ENCODE results near the gene RNU5D-1. TPM values are rescaled to one million over a fixed set of nuclear protein-coding genes. Genes with fewer than 3 reads are reported as not detected.
"Not testable (repeated sequence)": the region's sequence is repeated elsewhere in the genome, so short reads cannot be mapped to it uniquely, and the experiment has no call there.

The RNU5D-1 gene
- total RNA-seq, 1 donor from 2014 or later, result not detected

- no peak overlapping the region for H3K9ac ChIP-seq (ENCODE audit: low read depth in 1 of 3, low read length in 3 of 3)
- H3K9me3 ChIP-seq (ENCODE audit: control insufficient read depth in 3 of 3, low read length in 3 of 3), result no peaks in the 10 kb centered on the region
- H3K36me3 ChIP-seq (ENCODE audit: control insufficient read depth in 3 of 3, insufficient read depth in 3 of 3, low read length in 3 of 3), result no peaks in the 10 kb centered on the region
- no peak overlapping the region for H3K27ac ChIP-seq (ENCODE audit: low read depth, low read length)
- no peaks in the 10 kb centered on the region for H3K27me3 ChIP-seq (ENCODE audit: control insufficient read depth in 3 of 3, insufficient read depth in 3 of 3, low read length in 3 of 3)
- H3K4me1 ChIP-seq (ENCODE audit: control insufficient read depth in 3 of 3, insufficient read depth in 3 of 3, low read length in 3 of 3), result peaks cover 0 to 4% (median 0%) of the 10 kb centered on the region in 3 donors
- no peak overlapping the region for H3K4me3 ChIP-seq (ENCODE audit: low read length in 3 of 3)
Measured at GRCh38 chr1:44705470-44705869, 25.5 kb downstream of the RNU5D-1 start.

DNA sequence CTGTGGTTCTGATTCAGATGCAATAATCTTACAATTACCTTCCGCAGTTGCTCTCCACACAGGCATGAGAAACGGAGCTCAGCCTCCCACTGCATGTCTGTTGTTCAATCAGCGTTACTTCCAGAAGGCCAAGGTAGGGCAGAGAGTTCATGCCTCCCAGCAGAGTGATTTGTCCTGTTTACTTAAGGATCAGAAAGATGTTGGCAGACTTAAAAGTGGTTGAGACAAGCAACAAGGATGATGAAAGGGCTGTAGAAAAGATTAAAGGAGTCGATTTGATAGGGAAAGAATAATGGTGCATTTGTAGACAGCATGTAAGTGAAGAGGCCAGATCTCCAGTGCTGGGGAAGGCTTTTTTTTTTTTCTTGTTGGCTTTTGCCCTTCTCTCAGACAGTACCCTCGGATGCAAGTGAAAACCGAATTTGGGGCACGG lies 29.8 kb downstream of the RNU5D-1 start:
- no peaks in the 10 kb centered on the region for H3K27me3 ChIP-seq (ENCODE audit: control insufficient read depth in 3 of 3, insufficient read depth in 3 of 3, low read length in 3 of 3)

DNA sequence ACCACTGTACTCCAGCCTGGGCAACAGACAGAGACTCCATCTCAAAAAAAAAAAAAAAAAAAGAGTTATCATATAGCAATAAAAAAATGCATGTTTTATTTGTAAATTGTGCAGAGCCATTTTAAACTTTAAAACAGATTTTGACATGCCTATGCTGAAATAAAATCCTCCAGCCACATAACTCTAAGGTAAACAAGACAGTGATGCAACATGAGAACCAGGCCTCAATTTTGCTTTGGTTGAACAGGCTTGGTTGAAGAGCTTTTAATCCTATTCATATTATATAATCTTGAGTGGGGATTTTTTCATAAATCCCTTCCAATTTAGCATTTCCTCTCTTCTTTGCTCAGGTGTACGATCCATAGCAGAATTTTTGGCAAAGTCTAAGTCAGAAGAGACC lies 30.4 kb downstream of the RNU5D-1 start:
- no peaks in the 10 kb centered on the region for H3K4me1 ChIP-seq (ENCODE audit: control insufficient read depth in 3 of 3, insufficient read depth in 3 of 3, low read length in 3 of 3)
- no peaks in the 10 kb centered on the region for H3K27me3 ChIP-seq (ENCODE audit: control insufficient read depth in 3 of 3, insufficient read depth in 3 of 3, low read length in 3 of 3)
- no peak overlapping the region for H3K9ac ChIP-seq (ENCODE audit: low read depth in 1 of 3, low read length in 3 of 3)
- H3K27ac ChIP-seq (ENCODE audit: low read depth, low read length), result no peak overlapping the region
- no peaks in the 10 kb centered on the region for H3K9me3 ChIP-seq (ENCODE audit: control insufficient read depth in 3 of 3, low read length in 3 of 3)
- no peaks in the 10 kb centered on the region for H3K36me3 ChIP-seq (ENCODE audit: control insufficient read depth in 3 of 3, insufficient read depth in 3 of 3, low read length in 3 of 3)
- no peak overlapping the region for H3K4me3 ChIP-seq (ENCODE audit: low read length in 3 of 3)

More for the DNA sequence above, 29.8 kb downstream of the RNU5D-1 start:
- no peaks in the 10 kb centered on the region for H3K4me1 ChIP-seq (ENCODE audit: control insufficient read depth in 3 of 3, insufficient read depth in 3 of 3, low read length in 3 of 3)
- H3K27ac ChIP-seq (ENCODE audit: low read depth, low read length), result no peak overlapping the region
- H3K36me3 ChIP-seq (ENCODE audit: control insufficient read depth in 3 of 3, insufficient read depth in 3 of 3, low read length in 3 of 3), result no peaks in the 10 kb centered on the region
- H3K4me3 ChIP-seq (ENCODE audit: low read length in 3 of 3), result no peak overlapping the region
- H3K9me3 ChIP-seq (ENCODE audit: control insufficient read depth in 3 of 3, low read length in 3 of 3), result no peaks in the 10 kb centered on the region
- no peak overlapping the region for H3K9ac ChIP-seq (ENCODE audit: low read depth in 1 of 3, low read length in 3 of 3)

- H3K9ac ChIP-seq (ENCODE audit: low read depth in 1 of 3, low read length in 3 of 3); H3K4me1 ChIP-seq (ENCODE audit: control insufficient read depth in 3 of 3, insufficient read depth in 3 of 3, low read length in 3 of 3); H3K27ac ChIP-seq (ENCODE audit: low read depth, low read length); H3K27me3 ChIP-seq (ENCODE audit: control insufficient read depth in 3 of 3, insufficient read depth in 3 of 3, low read length in 3 of 3); H3K9me3 ChIP-seq (ENCODE audit: control insufficient read depth in 3 of 3, low read length in 3 of 3); H3K4me3 ChIP-seq (ENCODE audit: low read length in 3 of 3); H3K36me3 ChIP-seq (ENCODE audit: control insufficient read depth in 3 of 3, insufficient read depth in 3 of 3, low read length in 3 of 3): not testable (repeated sequence)
Measured at GRCh38 chr1:44699375-44699774, 31.6 kb downstream of the RNU5D-1 start.

- Histone ChIP-seq H3K36me3 (ENCODE audit: control insufficient read depth in 3 of 3, insufficient read depth in 3 of 3, low read length in 3 of 3) (no peaks in the 10 kb centered on the region), H3K9me3 (ENCODE audit: control insufficient read depth in 3 of 3, low read length in 3 of 3) (no peaks in the 10 kb centered on the region), H3K4me3 (ENCODE audit: low read length in 3 of 3) (no peak overlapping the region), H3K27ac (ENCODE audit: low read depth, low read length) (no peak overlapping the region), H3K4me1 (ENCODE audit: control insufficient read depth in 3 of 3, insufficient read depth in 3 of 3, low read length in 3 of 3) (no peaks in the 10 kb centered on the region), H3K27me3 (ENCODE audit: control insufficient read depth in 3 of 3, insufficient read depth in 3 of 3, low read length in 3 of 3) (no peaks in the 10 kb centered on the region), H3K9ac (ENCODE audit: low read depth in 1 of 3, low read length in 3 of 3) (no peak overlapping the region)
Measured at GRCh38 chr1:44698138-44698537, 32.8 kb downstream of the RNU5D-1 start.

DNA sequence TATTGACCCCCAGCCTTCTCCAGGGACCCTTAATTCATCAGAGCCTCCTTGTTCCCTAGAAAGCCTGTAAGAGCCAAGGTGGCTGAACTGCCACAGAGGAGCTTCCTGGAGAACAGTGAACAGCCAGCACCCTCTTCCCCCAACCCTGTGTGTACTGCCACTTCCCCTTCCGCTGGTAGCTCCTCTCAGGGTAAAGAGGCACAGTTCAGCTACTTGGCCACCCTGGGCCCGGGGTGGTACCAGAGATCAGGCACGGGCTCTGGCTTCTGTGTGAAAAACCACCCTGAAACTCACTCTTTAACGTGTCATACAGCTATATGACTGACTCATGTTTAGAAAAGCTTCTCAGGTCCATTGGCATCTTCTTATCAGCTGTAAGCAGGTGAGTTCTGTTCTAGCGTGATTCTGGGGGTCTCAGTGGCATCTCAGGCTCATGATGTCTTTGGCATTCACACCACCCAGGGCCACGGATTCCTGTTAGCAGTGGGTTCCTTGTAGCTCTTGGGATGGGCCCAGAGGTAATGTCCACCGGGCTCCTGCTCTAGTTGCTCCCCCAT lies 34.1 kb downstream of the RNU5D-1 start:
- Histone ChIP-seq H3K36me3 (ENCODE audit: control insufficient read depth in 3 of 3, insufficient read depth in 3 of 3, low read length in 3 of 3) (no peaks in the 10 kb centered on the region), H3K9ac (ENCODE audit: low read depth in 1 of 3, low read length in 3 of 3) (no peak overlapping the region), H3K27ac (ENCODE audit: low read depth, low read length) (no peak overlapping the region), H3K4me3 (ENCODE audit: low read length in 3 of 3) (no peak overlapping the region), H3K9me3 (ENCODE audit: control insufficient read depth in 3 of 3, low read length in 3 of 3) (no peaks in the 10 kb centered on the region), H3K4me1 (ENCODE audit: control insufficient read depth in 3 of 3, insufficient read depth in 3 of 3, low read length in 3 of 3) (no peaks in the 10 kb centered on the region), H3K27me3 (ENCODE audit: control insufficient read depth in 3 of 3, insufficient read depth in 3 of 3, low read length in 3 of 3) (no peaks in the 10 kb centered on the region)

DNA sequence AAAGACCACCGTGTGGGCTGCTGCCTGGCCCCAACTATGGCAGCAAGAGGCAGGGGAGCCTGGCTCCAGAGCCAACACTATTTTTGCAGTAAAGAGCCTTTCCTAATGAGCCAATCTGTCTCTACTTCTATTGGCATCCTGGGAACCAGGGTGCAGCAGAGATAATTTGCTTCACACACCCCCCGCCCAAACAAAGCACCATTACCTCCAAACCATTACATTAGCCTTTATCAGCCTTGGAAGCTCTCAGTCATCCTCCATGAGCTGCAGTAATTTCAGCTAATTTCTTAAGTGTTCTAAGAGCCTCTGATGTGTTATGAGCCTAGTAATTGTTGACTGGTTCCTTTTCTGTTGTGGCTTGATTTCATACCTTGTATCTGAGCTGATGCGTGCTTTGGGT lies 34.9 kb downstream of the RNU5D-1 start:
- Histone ChIP-seq H3K36me3 (ENCODE audit: control insufficient read depth in 3 of 3, insufficient read depth in 3 of 3, low read length in 3 of 3) (no peaks in the 10 kb centered on the region), H3K27me3 (ENCODE audit: control insufficient read depth in 3 of 3, insufficient read depth in 3 of 3, low read length in 3 of 3) (no peaks in the 10 kb centered on the region), H3K9ac (ENCODE audit: low read depth in 1 of 3, low read length in 3 of 3) (no peak overlapping the region), H3K27ac (ENCODE audit: low read depth, low read length) (no peak overlapping the region), H3K9me3 (ENCODE audit: control insufficient read depth in 3 of 3, low read length in 3 of 3) (no peaks in the 10 kb centered on the region), H3K4me3 (ENCODE audit: low read length in 3 of 3) (no peak overlapping the region), H3K4me1 (ENCODE audit: control insufficient read depth in 3 of 3, insufficient read depth in 3 of 3, low read length in 3 of 3) (no peaks in the 10 kb centered on the region)

DNA sequence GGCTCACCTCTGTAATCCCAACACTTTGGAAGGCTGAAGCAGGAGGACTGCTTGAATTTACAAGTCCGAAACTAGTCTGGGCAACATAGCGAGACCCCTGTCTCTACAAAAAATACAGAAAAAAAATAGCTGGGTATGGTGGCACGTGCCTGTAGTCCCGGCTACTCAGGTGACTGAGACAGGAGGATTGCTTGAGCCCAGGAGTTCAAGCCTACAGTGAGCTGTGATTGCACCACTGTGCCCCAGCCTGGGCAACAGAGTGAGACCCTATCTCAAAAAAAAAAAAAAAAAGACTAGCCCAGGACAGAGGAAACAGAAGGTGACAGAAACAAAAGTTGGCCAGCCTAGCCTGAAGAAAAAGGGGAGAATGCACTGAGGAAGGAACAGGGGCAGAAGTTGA lies 35.3 kb downstream of the RNU5D-1 start:
- Histone ChIP-seq H3K27me3 (ENCODE audit: control insufficient read depth in 3 of 3, insufficient read depth in 3 of 3, low read length in 3 of 3) (no peaks in the 10 kb centered on the region), H3K4me1 (ENCODE audit: control insufficient read depth in 3 of 3, insufficient read depth in 3 of 3, low read length in 3 of 3) (no peaks in the 10 kb centered on the region), H3K4me3 (ENCODE audit: low read length in 3 of 3) (no peak overlapping the region), H3K36me3 (ENCODE audit: control insufficient read depth in 3 of 3, insufficient read depth in 3 of 3, low read length in 3 of 3) (no peaks in the 10 kb centered on the region), H3K9me3 (ENCODE audit: control insufficient read depth in 3 of 3, low read length in 3 of 3) (no peaks in the 10 kb centered on the region), H3K9ac (ENCODE audit: low read depth in 1 of 3, low read length in 3 of 3) (no peak overlapping the region), H3K27ac (ENCODE audit: low read depth, low read length) (no peak overlapping the region)

- no peaks in the 10 kb centered on the region for H3K4me1 ChIP-seq (ENCODE audit: control insufficient read depth in 3 of 3, insufficient read depth in 3 of 3, low read length in 3 of 3)
- no peak overlapping the region for H3K27ac ChIP-seq (ENCODE audit: low read depth, low read length)
- no peaks in the 10 kb centered on the region for H3K36me3 ChIP-seq (ENCODE audit: control insufficient read depth in 3 of 3, insufficient read depth in 3 of 3, low read length in 3 of 3)
- H3K9me3 ChIP-seq (ENCODE audit: control insufficient read depth in 3 of 3, low read length in 3 of 3), result no peaks in the 10 kb centered on the region
- H3K9ac ChIP-seq (ENCODE audit: low read depth in 1 of 3, low read length in 3 of 3), result no peak overlapping the region
- no peak overlapping the region for H3K4me3 ChIP-seq (ENCODE audit: low read length in 3 of 3)
- no peaks in the 10 kb centered on the region for H3K27me3 ChIP-seq (ENCODE audit: control insufficient read depth in 3 of 3, insufficient read depth in 3 of 3, low read length in 3 of 3)
Measured at GRCh38 chr1:44694863-44695478, 36.0 kb downstream of the RNU5D-1 start.

- Histone ChIP-seq H3K36me3 (ENCODE audit: control insufficient read depth in 3 of 3, insufficient read depth in 3 of 3, low read length in 3 of 3) (no peaks in the 10 kb centered on the region), H3K9ac (ENCODE audit: low read depth in 1 of 3, low read length in 3 of 3) (no peak overlapping the region), H3K27ac (ENCODE audit: low read depth, low read length) (no peak overlapping the region), H3K27me3 (ENCODE audit: control insufficient read depth in 3 of 3, insufficient read depth in 3 of 3, low read length in 3 of 3) (no peaks in the 10 kb centered on the region), H3K4me3 (ENCODE audit: low read length in 3 of 3) (no peak overlapping the region), H3K4me1 (ENCODE audit: control insufficient read depth in 3 of 3, insufficient read depth in 3 of 3, low read length in 3 of 3) (no peaks in the 10 kb centered on the region), H3K9me3 (ENCODE audit: control insufficient read depth in 3 of 3, low read length in 3 of 3) (no peaks in the 10 kb centered on the region)
Measured at GRCh38 chr1:44693900-44694299, 37.1 kb downstream of the RNU5D-1 start.
